GM12875 (cell line): ENCODE results near the gene FGD5.
A peak's percentile ranks its signal among the peaks of the same experiment; 100 is the strongest.

Experiments
- H3K4me3 ChIP-seq: one replicate; pipeline ENCODE4 v1.5.1; 2011; ENCODE audit warnings: low read depth, low read length, control low read depth
- CTCF ChIP-seq: IDR thresholded peaks from 2 replicates; pipeline ENCODE4 v1.5.1; 2011; ENCODE audit warnings: low read depth, mild to moderate bottlenecking, control low read depth, inconsistent platforms, low read length, moderate library complexity, borderline replicate concordance; ENCODE audit not compliant: insufficient read depth

Gene FGD5

GRCh38 chr3:14915636-14916222 is 97.0 kb downstream of the FGD5 start:
- TF ChIP-seq CTCF: no peak
- H3K4me3 ChIP-seq: no peak overlapping the region

DNA sequence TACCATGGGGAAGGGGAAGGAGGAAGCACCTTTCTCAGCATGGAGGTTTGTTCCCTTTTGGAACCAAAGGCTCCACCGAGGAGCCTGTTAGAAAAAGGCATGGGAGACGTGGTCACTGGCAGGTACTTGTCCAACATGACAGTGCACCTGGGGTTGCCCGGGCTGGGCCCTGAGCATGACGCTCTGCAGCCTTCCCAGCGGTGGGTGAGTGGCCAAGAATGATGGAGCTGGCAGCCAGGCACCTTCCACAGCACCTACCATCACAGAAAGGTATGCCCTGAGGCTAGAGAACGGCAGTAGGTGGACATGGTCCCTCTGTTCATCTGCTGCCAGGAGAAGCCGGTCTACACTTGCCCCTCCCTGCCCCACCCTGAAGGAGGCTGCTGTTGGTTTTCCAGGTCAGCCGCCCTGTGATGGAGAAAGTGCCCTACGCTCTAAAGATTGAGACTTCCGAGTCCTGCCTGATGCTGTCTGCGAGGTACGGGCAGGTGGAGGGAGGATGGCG is 99.6 kb downstream of the FGD5 start:
- no peak overlapping the region for H3K4me3 ChIP-seq
- TF ChIP-seq CTCF: no peak

DNA sequence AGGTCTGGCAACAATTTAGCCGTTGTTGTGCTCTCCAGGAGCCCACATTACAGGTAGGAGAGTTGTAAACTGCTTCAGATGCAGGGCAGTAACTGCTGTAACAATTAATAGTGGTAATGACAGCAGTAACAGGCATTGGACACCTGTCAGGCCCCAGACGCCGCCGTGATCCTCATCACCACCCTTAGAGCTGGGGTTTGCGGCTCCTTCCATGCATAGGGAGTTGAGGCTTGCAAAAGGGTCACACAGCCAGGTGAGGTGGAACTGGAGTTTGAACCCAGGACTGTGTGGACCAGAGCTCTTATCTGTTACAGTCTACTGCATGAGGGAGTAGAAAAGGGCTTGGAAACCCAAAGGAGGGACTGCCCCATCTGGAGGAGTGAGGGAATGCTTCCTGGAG is 101.8 kb downstream of the FGD5 start:
- no peak overlapping the region for H3K4me3 ChIP-seq
- no peak for TF ChIP-seq CTCF

DNA sequence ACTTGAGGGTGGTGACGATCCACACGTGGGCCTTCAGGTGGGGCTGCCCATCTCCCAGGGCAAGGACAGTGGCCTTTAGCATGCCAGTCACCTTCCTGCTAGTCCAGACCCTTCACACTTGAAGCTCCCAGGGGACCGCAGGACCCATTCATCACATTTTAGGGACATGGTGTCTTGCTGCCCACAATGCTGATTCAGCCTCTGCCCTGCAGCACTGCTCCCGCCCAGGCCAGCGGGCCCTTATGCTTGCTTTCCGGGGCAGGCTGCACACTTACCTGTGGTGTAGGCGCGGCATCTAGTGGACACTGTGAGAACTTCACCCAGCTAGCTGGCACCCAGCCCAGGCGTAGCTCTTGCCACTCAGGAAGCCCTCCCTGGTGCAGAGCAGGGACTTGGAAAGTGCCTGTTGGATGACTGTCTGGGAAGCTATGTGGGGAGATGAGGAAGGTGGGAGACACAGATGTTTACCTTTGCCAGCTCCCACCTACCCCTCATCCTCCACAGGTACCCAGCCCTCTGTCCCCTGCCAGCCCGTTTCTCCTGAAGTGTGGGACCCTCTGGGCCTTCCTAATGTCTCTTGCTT is 102.4 kb downstream of the FGD5 start:
- H3K4me3 ChIP-seq: no peak overlapping the region
- peak; percentile 98 for TF ChIP-seq CTCF

DNA sequence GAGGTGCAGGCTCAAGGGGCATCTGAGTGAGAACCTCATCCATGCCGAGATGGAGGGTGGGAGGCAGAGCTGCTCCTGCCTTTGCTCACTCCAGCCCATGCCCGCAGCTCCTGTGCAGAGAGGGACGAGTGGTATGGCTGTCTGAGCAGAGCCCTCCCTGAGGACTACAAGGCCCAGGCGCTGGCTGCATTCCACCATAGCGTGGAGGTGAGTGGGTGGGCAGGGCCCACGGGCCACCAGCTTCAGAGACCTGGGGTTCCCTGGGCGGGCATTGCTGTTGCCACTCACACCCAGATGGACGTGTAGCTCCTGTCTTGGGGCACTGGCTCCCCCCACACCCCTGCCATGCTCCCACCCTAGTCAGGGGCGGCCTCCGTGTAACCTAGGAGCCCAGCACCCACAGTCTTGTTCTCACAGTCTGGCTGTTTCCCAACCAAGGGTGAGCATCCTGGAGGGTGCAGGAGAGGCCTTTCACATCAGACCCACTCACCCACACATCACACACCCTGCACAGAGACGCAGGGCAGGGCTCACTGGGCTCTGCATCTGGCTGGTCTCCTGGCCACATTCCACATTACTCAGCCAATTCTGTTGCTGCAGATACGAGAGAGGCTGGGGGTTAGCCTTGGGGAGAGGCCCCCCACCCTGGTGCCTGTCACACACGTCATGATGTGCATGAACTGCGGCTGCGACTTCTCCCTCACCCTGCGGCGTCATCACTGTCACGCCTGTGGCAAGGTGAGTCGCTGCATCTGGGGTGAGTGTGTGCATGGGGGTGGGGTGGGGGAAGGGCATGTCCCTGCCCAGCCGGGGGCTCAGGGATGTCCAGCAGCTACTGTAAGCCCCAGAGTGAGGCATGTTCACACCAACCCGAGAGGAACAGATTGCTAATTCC is 103.3 kb downstream of the FGD5 start:
- no peak for TF ChIP-seq CTCF
- no peak overlapping the region for H3K4me3 ChIP-seq

- no peak overlapping the region for H3K4me3 ChIP-seq
- no peak for TF ChIP-seq CTCF
Observed at GRCh38 chr3:14922863-14923262, 104.1 kb downstream of the FGD5 start.
